T-cell (primary cell): ENCODE results near the gene KIAA2012. TPM values are rescaled to one million over a fixed set of nuclear protein-coding genes. Genes with fewer than 3 reads are reported as not detected.

Experiments
- ATAC-seq, 4 experiments: fragments of 200-7000 bp in 3 of 4; fragments of 150-1000 bp in 1 of 4; cut with Tn5 transposase; replicated peaks in 1 of 4; 1 replicate in 3 of 4; 2 replicates in 1 of 4; pipeline ENCODE4 v1.10.0; 2021; ENCODE audit warnings: moderate library complexity in 3 of 4, mild to moderate bottlenecking in 2 of 4, moderate number of reproducible peaks in 1 of 4
- CTCF ChIA-PET, 2 donors: fragments of 300-600 bp; sonication (Branson Sonifier 250); formaldehyde crosslinking; loops; one replicate each; lab custom pipeline; 2022; ENCODE audit warnings: antibody characterized with exemption in 2 of 2; lab: Charles Lee
- POLR2A ChIA-PET, 2 donors: fragments of 300-600 bp; sonication (Branson Sonifier 250); formaldehyde crosslinking; loops; one replicate each; lab custom pipeline; 2022; ENCODE audit warnings: antibody characterized with exemption in 2 of 2; lab: Charles Lee
- DNase-seq, 35 experiments: peaks; one replicate each; pipeline versions ENCODE4 v3.0.0 to v3.0.0-alpha.2; 2013 to 2023
- H3K27ac ChIP-seq: one replicate; pipeline ENCODE4 v1.5.1; 2013; ENCODE audit warnings: low read length
- H3K27me3 ChIP-seq, 2 experiments: replicated peaks in 1 of 2; 1 replicate in 1 of 2; 2 replicates in 1 of 2; pipeline versions ENCODE4 v1.6.1 to v1.7.0; 2013; ENCODE audit warnings: low read length in 1 of 2, mixed read lengths in 1 of 2; ENCODE audit not compliant: control insufficient read depth in 2 of 2, insufficient read depth in 2 of 2; ENCODE audit errors: extremely low read depth in 1 of 2
- H3K36me3 ChIP-seq, 2 donors: 1 replicate in 1 of 2; 2 replicates in 1 of 2; pipeline versions ENCODE4 v1.6.1 to v1.7.0; 2013; ENCODE audit warnings: low read length in 1 of 2; ENCODE audit not compliant: control insufficient read depth in 2 of 2, insufficient read depth in 1 of 2; ENCODE audit errors: extremely low read depth in 1 of 2
- H3K4me1 ChIP-seq, 2 experiments: 1 replicate in 1 of 2; 2 replicates in 1 of 2; pipeline versions ENCODE4 v1.6.1 to v1.7.0; 2013; ENCODE audit warnings: low read length in 2 of 2, mixed read lengths in 1 of 2; ENCODE audit not compliant: insufficient read depth in 2 of 2, control insufficient read depth in 1 of 2; ENCODE audit errors: extremely low read depth in 1 of 2
- H3K4me3 ChIP-seq, 2 donors: 1 replicate in 1 of 2; 2 replicates in 1 of 2; pipeline versions ENCODE4 v1.5.1 to v1.7.0; 2013; ENCODE audit warnings: mild to moderate bottlenecking in 2 of 2, low read length in 1 of 2, moderate library complexity in 1 of 2; ENCODE audit not compliant: control insufficient read depth in 1 of 2; ENCODE audit errors: extremely low read depth in 1 of 2
- H3K9me3 ChIP-seq: 2 replicates; pipeline ENCODE4 v1.7.0; 2013
- H3K27ac Mint-ChIP-seq, 2 donors: one replicate each; pipeline ENCODE4 v1.8.0; 2020 to 2021; ENCODE audit warnings: mild to moderate bottlenecking in 2 of 2, mixed read lengths in 2 of 2
- H3K27me3 Mint-ChIP-seq, 2 donors: one replicate each; pipeline ENCODE4 v1.8.0; 2021 to 2022; ENCODE audit warnings: mixed read lengths in 2 of 2
- H3K36me3 Mint-ChIP-seq: one replicate; pipeline ENCODE4 v1.8.0; 2021; ENCODE audit warnings: mixed read lengths
- H3K4me1 Mint-ChIP-seq, 3 donors: one replicate each; pipeline ENCODE4 v1.8.0; 2020 to 2022; ENCODE audit warnings: mixed read lengths in 3 of 3, mild to moderate bottlenecking in 1 of 3
- H3K4me3 Mint-ChIP-seq, 3 donors: one replicate each; pipeline ENCODE4 v1.8.0; 2020 to 2022; ENCODE audit warnings: mild to moderate bottlenecking in 3 of 3, mixed read lengths in 3 of 3, moderate library complexity in 3 of 3
- H3K9me3 Mint-ChIP-seq, 3 donors: one replicate each; pipeline ENCODE4 v1.8.0; 2020 to 2022; ENCODE audit warnings: mixed read lengths in 3 of 3
- WGBS: methylation state at CpG from one replicate; pipeline ENCODE4 v1.1.5; 2013; ENCODE audit warnings: missing lambda C conversion rate; ENCODE audit not compliant: insufficient coverage; 5-methylcytosine and 5-hydroxymethylcytosine counted together
- total RNA-seq, 35 experiments: library from RNA in 6 of 35; stranded (reverse) in 6 of 35; fragments of 120-200 nt in 1 of 35; gene quantifications; one replicate each; pipeline versions ENCODE4 v1.2.1 to v1.2.4 and lab custom pipeline; 2013 to 2026

The KIAA2012 gene
- total RNA-seq, 5 donors from 2014 or later (not counting 1 experiment from before 2014, with no cell fraction given): not detected

- WGBS: 83% methylated on average over 1 of the region's 1 CpG
- Mint-ChIP-seq H3K4me1 (no peaks in the 10 kb centered on the region), H3K27me3 (peaks cover 10 to 33% of the 10 kb centered on the region in 2 donors), H3K9me3 (no peaks in the 10 kb centered on the region), H3K27ac (no peak overlapping the region), H3K4me3 (no peak overlapping the region), H3K36me3 (no peaks in the 10 kb centered on the region)
- no peaks in the 10 kb centered on the region for H3K36me3 ChIP-seq
- DNase-seq: no peak
- ATAC-seq: no peak
- H3K4me1 ChIP-seq: no peaks in the 10 kb centered on the region
- H3K9me3 ChIP-seq: no peaks in the 10 kb centered on the region
- ChIA-PET POLR2A (no interaction called here), CTCF (no interaction called here)
- no peak overlapping the region for H3K27ac ChIP-seq
- H3K27me3 ChIP-seq: peaks cover 0 to 8% of the 10 kb centered on the region in 2 experiments
- H3K4me3 ChIP-seq: no peak overlapping the region
These were observed 114.5 kb downstream of the KIAA2012 start for GRCh38 chr2:202187570-202187969.

- Histone ChIP-seq H3K4me1 (no peaks in the 10 kb centered on the region), H3K27me3 (peaks cover 0 to 8% of the 10 kb centered on the region in 2 experiments), H3K36me3 (no peaks in the 10 kb centered on the region), H3K9me3 (no peaks in the 10 kb centered on the region), H3K27ac (no peak overlapping the region), H3K4me3 (no peak overlapping the region)
- ChIA-PET CTCF (no interaction called here), POLR2A (no interaction called here)
- WGBS: 88% methylated on average over 4 of the region's 5 CpGs
- Mint-ChIP-seq H3K36me3 (no peaks in the 10 kb centered on the region), H3K27ac (no peak overlapping the region), H3K27me3 (peaks cover 8% of the 10 kb centered on the region in 2 donors), H3K4me1 (no peaks in the 10 kb centered on the region), H3K9me3 (no peaks in the 10 kb centered on the region), H3K4me3 (no peak overlapping the region)
- no peak for DNase-seq
- ATAC-seq: no peak
These were observed 120.2 kb downstream of the KIAA2012 start for GRCh38 chr2:202193305-202193704.

GRCh38 chr2:202193881-202194353, 120.9 kb downstream of the KIAA2012 start:
- Histone ChIP-seq H3K4me1 (no peaks in the 10 kb centered on the region), H3K4me3 (no peak overlapping the region), H3K9me3 (no peaks in the 10 kb centered on the region), H3K27ac (no peak overlapping the region), H3K36me3 (no peaks in the 10 kb centered on the region), H3K27me3 (peaks cover 0 to 8% of the 10 kb centered on the region in 2 experiments)
- WGBS: 100% methylated on average over 7 of the region's 7 CpGs
- Mint-ChIP-seq H3K9me3 (no peaks in the 10 kb centered on the region), H3K27me3 (peaks cover 8% of the 10 kb centered on the region in 2 donors), H3K36me3 (no peaks in the 10 kb centered on the region), H3K27ac (no peak overlapping the region), H3K4me3 (no peak overlapping the region), H3K4me1 (no peaks in the 10 kb centered on the region)
- DNase-seq: no peak
- ChIA-PET CTCF (interaction anchor here in 1 of 2 donors (0.5 kb wide), 1 partner anchor 100 kb away, joined by 4 read pairs; no protein-coding TSS in a partner anchor), POLR2A (no interaction called here)
- ATAC-seq: no peak

- ATAC-seq (no peak), DNase-seq (no peak)
- no peak overlapping the region for H3K27ac Mint-ChIP-seq
- no peaks in the 10 kb centered on the region for H3K36me3 ChIP-seq
- H3K9me3 Mint-ChIP-seq: no peaks in the 10 kb centered on the region
- ChIA-PET POLR2A (no interaction called here), CTCF (interaction anchor here in 1 of 2 donors (0.5 kb wide), 1 partner anchor 99 kb away, joined by 4 read pairs; no protein-coding TSS in a partner anchor)
- WGBS: 100% methylated on average over 1 of the region's 3 CpGs
- peaks cover 0 to 6% of the 10 kb centered on the region in 2 experiments for H3K27me3 ChIP-seq
- peaks cover 8% of the 10 kb centered on the region in 2 donors for H3K27me3 Mint-ChIP-seq
- H3K9me3 ChIP-seq: no peaks in the 10 kb centered on the region
- no peaks in the 10 kb centered on the region for H3K36me3 Mint-ChIP-seq
- no peak overlapping the region for H3K27ac ChIP-seq
- H3K4me3 ChIP-seq: no peak overlapping the region
- H3K4me1 ChIP-seq: no peaks in the 10 kb centered on the region
- no peak overlapping the region for H3K4me3 Mint-ChIP-seq
- H3K4me1 Mint-ChIP-seq: no peaks in the 10 kb centered on the region
These were observed 121.4 kb downstream of the KIAA2012 start for GRCh38 chr2:202194418-202194817.

- no peaks in the 10 kb centered on the region for H3K36me3 ChIP-seq
- peaks cover 0 to 3% (median 0%) of the 10 kb centered on the region in 3 donors for H3K9me3 Mint-ChIP-seq
- H3K4me1 Mint-ChIP-seq: no peaks in the 10 kb centered on the region
- peaks cover 0 to 3% of the 10 kb centered on the region in 2 experiments for H3K27me3 ChIP-seq
- H3K36me3 Mint-ChIP-seq: no peaks in the 10 kb centered on the region
- H3K27ac Mint-ChIP-seq: no peak overlapping the region
- no peak overlapping the region for H3K27ac ChIP-seq
- DNase-seq: no peak
- no peak overlapping the region for H3K4me3 Mint-ChIP-seq
- H3K9me3 ChIP-seq: no peaks in the 10 kb centered on the region
- ChIA-PET CTCF (interaction anchor here in 1 of 2 donors (0.6 kb wide), 1 partner anchor 18 kb away, joined by 3 read pairs; no protein-coding TSS in a partner anchor), POLR2A (interaction anchor here in 1 of 2 donors (0.6 kb wide), 2 partner anchors 12 to 14 kb away, joined by 3 read pairs; no protein-coding TSS in a partner anchor)
- no peak for ATAC-seq
- H3K4me3 ChIP-seq: no peak overlapping the region
- H3K27me3 Mint-ChIP-seq: peaks cover 5 to 8% of the 10 kb centered on the region in 2 donors
- H3K4me1 ChIP-seq: no peaks in the 10 kb centered on the region
- WGBS: 24% methylated on average over 5 of the region's 6 CpGs
These were observed 123.7 kb downstream of the KIAA2012 start for GRCh38 chr2:202196727-202197126.

- no peaks in the 10 kb centered on the region for H3K27me3 ChIP-seq
- no peaks in the 10 kb centered on the region for H3K4me1 Mint-ChIP-seq
- no peak for DNase-seq
- ChIA-PET CTCF (interaction anchor here in 1 of 2 donors (0.6 kb wide), 1 partner anchor 1028 kb away, joined by 8 read pairs; no protein-coding TSS in a partner anchor), POLR2A (no interaction called here)
- peaks cover 0 to 3% (median 0%) of the 10 kb centered on the region in 3 donors for H3K9me3 Mint-ChIP-seq
- peaks cover 17% of the 10 kb centered on the region for H3K36me3 Mint-ChIP-seq
- H3K27ac Mint-ChIP-seq: no peak overlapping the region
- 97% methylated on average over 13 of the region's 21 CpGs for WGBS
- no peak overlapping the region for H3K4me3 Mint-ChIP-seq
- H3K4me1 ChIP-seq: no peaks in the 10 kb centered on the region
- H3K36me3 ChIP-seq: peaks cover 0 to 5% of the 10 kb centered on the region in 2 donors
- no peak for ATAC-seq
- no peak overlapping the region for H3K27ac ChIP-seq
- H3K27me3 Mint-ChIP-seq: peaks cover 3 to 4% of the 10 kb centered on the region in 2 donors
- H3K4me3 ChIP-seq: no peak overlapping the region
- H3K9me3 ChIP-seq: no peaks in the 10 kb centered on the region
These were observed 128.4 kb downstream of the KIAA2012 start for GRCh38 chr2:202201220-202202160.
